Gastrocnemius medialis (tissue), 4 donors: ENCODE data around the gene LMTK2.

Source experiments
- CTCF ChIP-seq, 5 experiments: fragments of 450-650 bp in 3 of 5; fragments of 200-600 bp in 2 of 5; sonication (generic) in 2 of 5; IDR thresholded peaks in 4 of 5; conservative IDR thresholded peaks in 1 of 5; 1 replicate in 4 of 5; 2 replicates in 1 of 5; pipeline ENCODE4 v1.5.1; 2016 to 2019; ENCODE audit warnings: antibody characterized with exemption in 5 of 5, mild to moderate bottlenecking in 3 of 5, moderate library complexity in 3 of 5
- POLR2A ChIP-seq, 2 donors: fragments of 450-650 bp; IDR thresholded peaks; one replicate each; pipeline ENCODE4 v1.6.1; 2017; ENCODE audit warnings: antibody characterized with exemption in 2 of 2, mild to moderate bottlenecking in 2 of 2, moderate library complexity in 2 of 2

- TF ChIP-seq CTCF (IDR thresholded peaks at IDR 0.05 in 4 of 5, conservative IDR thresholded peaks at IDR 0.05 in 1 of 5): no peak
- no peak for TF ChIP-seq POLR2A (IDR thresholded peaks at IDR 0.05)
These were observed 93.7 kb downstream of the LMTK2 start for GRCh38 chr7:98200364-98200763.
